Lower leg skin (tissue), 4 donors: ENCODE measurements around the gene RNF145. TPM values are rescaled to one million over a fixed set of nuclear protein-coding genes. Genes with fewer than 3 reads are reported as not detected.

ENCODE experiments used
- DNase-seq, 2 donors: peaks; one replicate each; pipeline ENCODE4 v3.0.0-alpha.2; 2019; ENCODE audit warnings: low spot score in 2 of 2
- H3K4me3 ChIP-seq: fragments of 200-600 bp; sonication (generic); 2 replicates; pipeline ENCODE4 v1.5.1; 2017; ENCODE audit warnings: mild to moderate bottlenecking, low read depth; ENCODE audit not compliant: poor library complexity, severe bottlenecking
- CTCF ChIP-seq, 3 donors: fragments of 450-650 bp; IDR thresholded peaks; one replicate each; pipeline ENCODE4 v1.5.1; 2016; ENCODE audit warnings: antibody characterized with exemption in 3 of 3, mild to moderate bottlenecking in 3 of 3, moderate library complexity in 2 of 3
- POLR2A ChIP-seq, 2 donors: fragments of 450-650 bp; IDR thresholded peaks; one replicate each; pipeline ENCODE4 v1.6.1; 2016 to 2017; ENCODE audit warnings: antibody characterized with exemption in 2 of 2, mild to moderate bottlenecking in 1 of 2, moderate library complexity in 1 of 2
- WGBS, 2 donors: methylation state at CpG; one replicate each; pipeline ENCODE4 v1.1.5; 2018; 5-methylcytosine and 5-hydroxymethylcytosine counted together
- intact Hi-C: fragments of 100-400 bp; cut with DNase I; formaldehyde crosslinking; loops from one replicate; pipeline ENCODE4 v1.15.0; 2023; ENCODE audit warnings: low total_unique reads
- total RNA-seq, 4 donors: library from RNA; depleted of rRNA; stranded (reverse); fragments of >200 nt; gene quantifications; one replicate each; pipeline ENCODE4 v1.1.0, GENCODE V29; 2016

RNF145 gene
- total RNA-seq, 4 donors from 2014 or later, result 32.8 to 57.0 (median 43.9) TPM

- intact Hi-C loops, result no loop called here
- 48 to 53% methylated on average over 4 of the region's 4 CpGs for WGBS, 2 donors
- TF ChIP-seq CTCF (IDR thresholded peaks at IDR 0.05), result no peak
- no peak for TF ChIP-seq POLR2A (IDR thresholded peaks at IDR 0.05)
- DNase-seq, result no peak
- H3K4me3 ChIP-seq, result no peak overlapping the region
These were observed 24.4 kb downstream of the RNF145 start for GRCh38 chr5:159184858-159185381.

- DNase-seq, result no peak
- H3K4me3 ChIP-seq, result no peak overlapping the region
- intact Hi-C loops, result no loop called here
- TF ChIP-seq CTCF (IDR thresholded peaks at IDR 0.05) (no peak), POLR2A (IDR thresholded peaks at IDR 0.05) (no peak)
- 69 to 70% methylated on average over 3 of the region's 3 CpGs for WGBS, 2 donors
These were observed 25.1 kb downstream of the RNF145 start for GRCh38 chr5:159184236-159184635.

GRCh38 chr5:159183247-159183646, 26.1 kb downstream of the RNF145 start:
- WGBS, 2 donors, result 0 to 43% methylated on average over 1 of the region's 1 CpG
- no peak for DNase-seq
- no peak for TF ChIP-seq CTCF (IDR thresholded peaks at IDR 0.05)
- no peak for TF ChIP-seq POLR2A (IDR thresholded peaks at IDR 0.05)
- intact Hi-C loops, result no loop called here
- H3K4me3 ChIP-seq, result no peak overlapping the region

- intact Hi-C loops, result no loop called here
- TF ChIP-seq POLR2A (IDR thresholded peaks at IDR 0.05), result no peak
- no peak for TF ChIP-seq CTCF (IDR thresholded peaks at IDR 0.05)
- H3K4me3 ChIP-seq, result no peak overlapping the region
- no peak for DNase-seq
- 70 to 78% methylated on average over 1 of the region's 1 CpG for WGBS, 2 donors
These were observed 26.7 kb downstream of the RNF145 start for GRCh38 chr5:159182691-159183090.

- DNase-seq, result no peak
- WGBS, 2 donors, result 85 to 92% methylated on average over 4 of the region's 4 CpGs
- intact Hi-C loops, result no loop called here
- H3K4me3 ChIP-seq, result no peak overlapping the region
- TF ChIP-seq CTCF (IDR thresholded peaks at IDR 0.05), result no peak
- no peak for TF ChIP-seq POLR2A (IDR thresholded peaks at IDR 0.05)
These were observed 27.7 kb downstream of the RNF145 start for GRCh38 chr5:159181651-159182050.

GRCh38 chr5:159181152-159181551, 28.2 kb downstream of the RNF145 start:
- no peak for TF ChIP-seq CTCF (IDR thresholded peaks at IDR 0.05)
- no peak for TF ChIP-seq POLR2A (IDR thresholded peaks at IDR 0.05)
- intact Hi-C loops, result no loop called here
- no peak overlapping the region for H3K4me3 ChIP-seq
- no peak for DNase-seq
